Liver (tissue), 3 donors: ENCODE results near the gene CLRN3.

Experiments
- FOXA1 ChIP-seq: IDR thresholded peaks from 2 replicates; pipeline ENCODE4 v1.6.1; 2016; ENCODE audit warnings: antibody characterized with exemption
- GABPA ChIP-seq, 2 donors: IDR thresholded peaks in 1 of 2; conservative IDR thresholded peaks in 1 of 2; 2 replicates each; pipeline ENCODE4 v1.6.1; 2016; ENCODE audit warnings: antibody characterized with exemption in 2 of 2, mild to moderate bottlenecking in 1 of 2, moderate library complexity in 1 of 2
- HNF4A ChIP-seq, 2 donors: conservative IDR thresholded peaks; 2 replicates each; pipeline ENCODE4 v1.6.1; 2016; ENCODE audit warnings: antibody characterized with exemption in 2 of 2, mild to moderate bottlenecking in 2 of 2
- JUND ChIP-seq, 2 donors: IDR thresholded peaks; 2 replicates each; pipeline ENCODE4 v1.6.1; 2016; ENCODE audit warnings: antibody characterized with exemption in 2 of 2
- RXRA ChIP-seq, 2 donors: IDR thresholded peaks; 2 replicates each; pipeline ENCODE4 v1.6.1; 2017 to 2018; ENCODE audit warnings: antibody characterized with exemption in 2 of 2, mild to moderate bottlenecking in 1 of 2
- SP1 ChIP-seq: IDR thresholded peaks from 2 replicates; pipeline ENCODE4 v1.6.1; 2018; ENCODE audit warnings: antibody characterized with exemption, mild to moderate bottlenecking
- TF ChIP-seq, protein P1 (sequence below): fragments of 150-350 bp; IDR thresholded peaks from 2 replicates; pipeline ENCODE4 v1.5.1; 2017; ENCODE audit warnings: improper control_type of control experiment, low read depth, low read length; ENCODE audit not compliant: missing input control
- TF ChIP-seq, protein P2 (sequence below): IDR thresholded peaks from 2 replicates; pipeline ENCODE4 v1.6.1; 2016; ENCODE audit warnings: antibody characterized with exemption
- TF ChIP-seq, protein P3 (sequence below): IDR thresholded peaks from 2 replicates; pipeline ENCODE4 v1.6.1; 2016; ENCODE audit warnings: antibody characterized with exemption
- TF ChIP-seq, protein P4 (sequence below): IDR thresholded peaks from 2 replicates; pipeline ENCODE4 v1.6.1; 2016; ENCODE audit warnings: antibody characterized with exemption
- TF ChIP-seq, protein P5 (sequence below): IDR thresholded peaks from 2 replicates; pipeline ENCODE4 v1.6.1; 2016; ENCODE audit warnings: antibody characterized with exemption, mild to moderate bottlenecking
- donor health status: healthy.
- donor health status: healthy.

DNA sequence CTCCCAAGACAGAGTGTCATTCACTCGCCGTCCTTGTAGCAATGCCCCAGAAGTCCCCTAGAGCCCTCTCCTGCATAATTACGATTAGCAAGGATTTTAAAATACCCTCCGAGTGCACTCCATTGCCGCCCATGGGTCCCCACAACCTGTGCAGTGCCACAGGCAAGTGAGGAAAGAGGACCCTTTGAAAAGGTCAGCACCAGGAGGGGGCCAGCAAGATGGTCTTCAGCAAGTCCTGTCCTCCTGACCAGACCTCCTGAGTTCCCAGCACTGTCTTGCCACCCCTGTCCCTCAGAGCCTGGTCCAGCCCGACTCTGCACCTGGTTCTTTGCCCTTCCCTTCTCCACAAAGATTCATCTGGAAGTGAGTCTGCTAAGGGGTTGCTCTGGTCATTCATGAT, 32.1 kb downstream of the CLRN3 start:
- TF ChIP-seq, protein P1, sequence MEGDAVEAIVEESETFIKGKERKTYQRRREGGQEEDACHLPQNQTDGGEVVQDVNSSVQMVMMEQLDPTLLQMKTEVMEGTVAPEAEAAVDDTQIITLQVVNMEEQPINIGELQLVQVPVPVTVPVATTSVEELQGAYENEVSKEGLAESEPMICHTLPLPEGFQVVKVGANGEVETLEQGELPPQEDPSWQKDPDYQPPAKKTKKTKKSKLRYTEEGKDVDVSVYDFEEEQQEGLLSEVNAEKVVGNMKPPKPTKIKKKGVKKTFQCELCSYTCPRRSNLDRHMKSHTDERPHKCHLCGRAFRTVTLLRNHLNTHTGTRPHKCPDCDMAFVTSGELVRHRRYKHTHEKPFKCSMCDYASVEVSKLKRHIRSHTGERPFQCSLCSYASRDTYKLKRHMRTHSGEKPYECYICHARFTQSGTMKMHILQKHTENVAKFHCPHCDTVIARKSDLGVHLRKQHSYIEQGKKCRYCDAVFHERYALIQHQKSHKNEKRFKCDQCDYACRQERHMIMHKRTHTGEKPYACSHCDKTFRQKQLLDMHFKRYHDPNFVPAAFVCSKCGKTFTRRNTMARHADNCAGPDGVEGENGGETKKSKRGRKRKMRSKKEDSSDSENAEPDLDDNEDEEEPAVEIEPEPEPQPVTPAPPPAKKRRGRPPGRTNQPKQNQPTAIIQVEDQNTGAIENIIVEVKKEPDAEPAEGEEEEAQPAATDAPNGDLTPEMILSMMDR: no peak
- no peak for TF ChIP-seq GABPA (IDR thresholded peaks at IDR 0.05 in 1 of 2, conservative IDR thresholded peaks at IDR 0.05 in 1 of 2)
- TF ChIP-seq JUND (IDR thresholded peaks at IDR 0.05): no peak
- no peak for TF ChIP-seq FOXA1
- no peak for TF ChIP-seq SP1
- no peak for TF ChIP-seq RXRA (IDR thresholded peaks at IDR 0.05)
- TF ChIP-seq, protein P2, sequence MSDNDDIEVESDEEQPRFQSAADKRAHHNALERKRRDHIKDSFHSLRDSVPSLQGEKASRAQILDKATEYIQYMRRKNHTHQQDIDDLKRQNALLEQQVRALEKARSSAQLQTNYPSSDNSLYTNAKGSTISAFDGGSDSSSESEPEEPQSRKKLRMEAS: no peak
- TF ChIP-seq, protein P3, sequence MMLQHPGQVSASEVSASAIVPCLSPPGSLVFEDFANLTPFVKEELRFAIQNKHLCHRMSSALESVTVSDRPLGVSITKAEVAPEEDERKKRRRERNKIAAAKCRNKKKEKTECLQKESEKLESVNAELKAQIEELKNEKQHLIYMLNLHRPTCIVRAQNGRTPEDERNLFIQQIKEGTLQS: no peak
- TF ChIP-seq HNF4A (conservative IDR thresholded peaks at IDR 0.05): no peak
- TF ChIP-seq, protein P4, sequence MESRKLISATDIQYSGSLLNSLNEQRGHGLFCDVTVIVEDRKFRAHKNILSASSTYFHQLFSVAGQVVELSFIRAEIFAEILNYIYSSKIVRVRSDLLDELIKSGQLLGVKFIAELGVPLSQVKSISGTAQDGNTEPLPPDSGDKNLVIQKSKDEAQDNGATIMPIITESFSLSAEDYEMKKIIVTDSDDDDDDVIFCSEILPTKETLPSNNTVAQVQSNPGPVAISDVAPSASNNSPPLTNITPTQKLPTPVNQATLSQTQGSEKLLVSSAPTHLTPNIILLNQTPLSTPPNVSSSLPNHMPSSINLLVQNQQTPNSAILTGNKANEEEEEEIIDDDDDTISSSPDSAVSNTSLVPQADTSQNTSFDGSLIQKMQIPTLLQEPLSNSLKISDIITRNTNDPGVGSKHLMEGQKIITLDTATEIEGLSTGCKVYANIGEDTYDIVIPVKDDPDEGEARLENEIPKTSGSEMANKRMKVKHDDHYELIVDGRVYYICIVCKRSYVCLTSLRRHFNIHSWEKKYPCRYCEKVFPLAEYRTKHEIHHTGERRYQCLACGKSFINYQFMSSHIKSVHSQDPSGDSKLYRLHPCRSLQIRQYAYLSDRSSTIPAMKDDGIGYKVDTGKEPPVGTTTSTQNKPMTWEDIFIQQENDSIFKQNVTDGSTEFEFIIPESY: no peak
- TF ChIP-seq, protein P5, sequence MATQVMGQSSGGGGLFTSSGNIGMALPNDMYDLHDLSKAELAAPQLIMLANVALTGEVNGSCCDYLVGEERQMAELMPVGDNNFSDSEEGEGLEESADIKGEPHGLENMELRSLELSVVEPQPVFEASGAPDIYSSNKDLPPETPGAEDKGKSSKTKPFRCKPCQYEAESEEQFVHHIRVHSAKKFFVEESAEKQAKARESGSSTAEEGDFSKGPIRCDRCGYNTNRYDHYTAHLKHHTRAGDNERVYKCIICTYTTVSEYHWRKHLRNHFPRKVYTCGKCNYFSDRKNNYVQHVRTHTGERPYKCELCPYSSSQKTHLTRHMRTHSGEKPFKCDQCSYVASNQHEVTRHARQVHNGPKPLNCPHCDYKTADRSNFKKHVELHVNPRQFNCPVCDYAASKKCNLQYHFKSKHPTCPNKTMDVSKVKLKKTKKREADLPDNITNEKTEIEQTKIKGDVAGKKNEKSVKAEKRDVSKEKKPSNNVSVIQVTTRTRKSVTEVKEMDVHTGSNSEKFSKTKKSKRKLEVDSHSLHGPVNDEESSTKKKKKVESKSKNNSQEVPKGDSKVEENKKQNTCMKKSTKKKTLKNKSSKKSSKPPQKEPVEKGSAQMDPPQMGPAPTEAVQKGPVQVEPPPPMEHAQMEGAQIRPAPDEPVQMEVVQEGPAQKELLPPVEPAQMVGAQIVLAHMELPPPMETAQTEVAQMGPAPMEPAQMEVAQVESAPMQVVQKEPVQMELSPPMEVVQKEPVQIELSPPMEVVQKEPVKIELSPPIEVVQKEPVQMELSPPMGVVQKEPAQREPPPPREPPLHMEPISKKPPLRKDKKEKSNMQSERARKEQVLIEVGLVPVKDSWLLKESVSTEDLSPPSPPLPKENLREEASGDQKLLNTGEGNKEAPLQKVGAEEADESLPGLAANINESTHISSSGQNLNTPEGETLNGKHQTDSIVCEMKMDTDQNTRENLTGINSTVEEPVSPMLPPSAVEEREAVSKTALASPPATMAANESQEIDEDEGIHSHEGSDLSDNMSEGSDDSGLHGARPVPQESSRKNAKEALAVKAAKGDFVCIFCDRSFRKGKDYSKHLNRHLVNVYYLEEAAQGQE: no peak
